Peyer's patch (tissue), 4 donors: ENCODE data around the gene UGT1A8.

Experiments
- POLR2A ChIP-seq, 2 donors: fragments of 450-650 bp; IDR thresholded peaks; one replicate each; pipeline ENCODE4 v1.5.1; 2017; ENCODE audit warnings: antibody characterized with exemption in 2 of 2, mild to moderate bottlenecking in 2 of 2, moderate library complexity in 2 of 2
- TF ChIP-seq, protein P1 (sequence below), 6 experiments: fragments of 450-650 bp in 4 of 6; fragments of 200-600 bp in 2 of 6; sonication (generic) in 1 of 6; IDR thresholded peaks; one replicate each; pipeline ENCODE4 v1.5.1; 2017 to 2019; ENCODE audit warnings: antibody characterized with exemption in 6 of 6, mild to moderate bottlenecking in 3 of 6, moderate library complexity in 1 of 6

DNA sequence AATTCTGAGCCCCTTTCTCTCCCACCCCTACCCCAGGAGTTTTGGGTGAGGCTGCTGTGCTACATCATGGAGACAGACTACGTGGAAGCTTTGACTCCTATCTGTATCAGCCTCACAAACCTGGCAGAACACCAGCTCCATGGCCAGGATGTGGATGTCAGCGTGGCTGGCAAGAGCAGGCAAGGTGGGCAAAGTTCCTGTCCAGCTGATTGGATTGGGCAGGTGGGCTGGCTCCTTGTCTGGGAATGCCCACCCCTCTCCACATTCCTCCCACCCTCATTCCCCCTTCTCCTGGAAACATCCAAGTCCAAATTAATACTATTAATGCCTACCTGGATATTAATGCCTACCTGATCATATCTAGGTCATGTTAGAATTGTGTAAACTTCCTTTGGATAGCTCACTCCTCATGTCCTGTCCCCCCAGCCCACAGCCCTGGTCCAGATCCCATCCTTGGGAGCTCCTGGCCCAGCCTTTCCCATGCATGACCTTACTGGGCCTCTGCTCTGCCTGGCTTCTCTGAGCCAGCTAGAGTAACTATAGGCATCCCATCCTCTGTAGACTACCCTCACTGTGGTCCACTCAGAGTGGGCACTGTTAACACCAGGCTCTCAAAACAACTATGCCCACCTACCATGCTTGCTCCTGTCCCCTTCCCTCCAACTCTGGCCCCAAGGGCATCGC is 184.8 kb downstream of the UGT1A8 start:
- TF ChIP-seq POLR2A (IDR thresholded peaks at IDR 0.05) = no peak
- TF ChIP-seq, protein P1, sequence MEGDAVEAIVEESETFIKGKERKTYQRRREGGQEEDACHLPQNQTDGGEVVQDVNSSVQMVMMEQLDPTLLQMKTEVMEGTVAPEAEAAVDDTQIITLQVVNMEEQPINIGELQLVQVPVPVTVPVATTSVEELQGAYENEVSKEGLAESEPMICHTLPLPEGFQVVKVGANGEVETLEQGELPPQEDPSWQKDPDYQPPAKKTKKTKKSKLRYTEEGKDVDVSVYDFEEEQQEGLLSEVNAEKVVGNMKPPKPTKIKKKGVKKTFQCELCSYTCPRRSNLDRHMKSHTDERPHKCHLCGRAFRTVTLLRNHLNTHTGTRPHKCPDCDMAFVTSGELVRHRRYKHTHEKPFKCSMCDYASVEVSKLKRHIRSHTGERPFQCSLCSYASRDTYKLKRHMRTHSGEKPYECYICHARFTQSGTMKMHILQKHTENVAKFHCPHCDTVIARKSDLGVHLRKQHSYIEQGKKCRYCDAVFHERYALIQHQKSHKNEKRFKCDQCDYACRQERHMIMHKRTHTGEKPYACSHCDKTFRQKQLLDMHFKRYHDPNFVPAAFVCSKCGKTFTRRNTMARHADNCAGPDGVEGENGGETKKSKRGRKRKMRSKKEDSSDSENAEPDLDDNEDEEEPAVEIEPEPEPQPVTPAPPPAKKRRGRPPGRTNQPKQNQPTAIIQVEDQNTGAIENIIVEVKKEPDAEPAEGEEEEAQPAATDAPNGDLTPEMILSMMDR (IDR thresholded peaks at IDR 0.05) = no peak
